Lung (tissue), 12 donors: ENCODE data around the gene CPNE6. TPM values are rescaled to one million over a fixed set of nuclear protein-coding genes. Genes with fewer than 3 reads are reported as not detected.

Source experiments
- ATAC-seq: fragments of 200-7000 bp; cut with Tn5 transposase; one replicate; pipeline ENCODE4 v1.9.1; 2020; ENCODE audit warnings: moderate number of reproducible peaks; ENCODE audit not compliant: insufficient read depth, low FRiP score
- DNase-seq, 3 donors: peaks; one replicate each; pipeline ENCODE4 v3.0.0-alpha.2; 2013 to 2017
- H3K27ac ChIP-seq, 2 donors: one replicate each; pipeline ENCODE4 v1.5.1; 2013; ENCODE audit warnings: mild to moderate bottlenecking in 2 of 2, moderate library complexity in 2 of 2, control low read depth in 1 of 2, inconsistent platforms in 1 of 2, low read depth in 1 of 2, low read length in 1 of 2
- H3K27me3 ChIP-seq, 3 donors: one replicate each; pipeline ENCODE4 v1.5.1; 2013; ENCODE audit warnings: low read length in 2 of 3; ENCODE audit not compliant: control insufficient read depth in 3 of 3, insufficient read depth in 3 of 3
- H3K36me3 ChIP-seq, 4 donors: one replicate each; pipeline ENCODE4 v1.5.1; 2013; ENCODE audit warnings: low read length in 4 of 4, mild to moderate bottlenecking in 1 of 4, moderate library complexity in 1 of 4; ENCODE audit not compliant: control insufficient read depth in 4 of 4, insufficient read depth in 4 of 4
- H3K4me1 ChIP-seq, 5 donors: one replicate each; pipeline ENCODE4 v1.5.1; 2013; ENCODE audit warnings: low read length in 5 of 5, mild to moderate bottlenecking in 2 of 5, moderate library complexity in 1 of 5; ENCODE audit not compliant: control insufficient read depth in 5 of 5, insufficient read depth in 5 of 5
- H3K4me3 ChIP-seq: one replicate; pipeline ENCODE4 v1.5.1; 2013; ENCODE audit warnings: mild to moderate bottlenecking, control low read depth, moderate library complexity
- H3K9ac ChIP-seq, 2 donors: one replicate each; pipeline ENCODE4 v1.5.1; 2013; ENCODE audit warnings: low read length in 2 of 2, control low read depth in 1 of 2; ENCODE audit not compliant: insufficient read depth in 1 of 2
- H3K9me3 ChIP-seq, 4 donors: one replicate each; pipeline ENCODE4 v1.5.1; 2013; ENCODE audit warnings: low read length in 3 of 4, mild to moderate bottlenecking in 1 of 4, moderate library complexity in 1 of 4; ENCODE audit not compliant: control insufficient read depth in 4 of 4, insufficient read depth in 3 of 4
- WGBS, 2 donors: extraction: QIAGEN DNeasy Blood & Tissue Kit; methylation state at CpG; one replicate each; pipeline ENCODE4 v1.1.7; 2013; 5-methylcytosine and 5-hydroxymethylcytosine counted together
- polyA plus RNA-seq, 2 donors: library from polyadenylated mRNA; stranded (reverse); fragments of 200-250 nt; gene quantifications; one replicate each; pipeline ENCODE4 v1.2.1, GENCODE V29; 2013
- total RNA-seq, 2 donors: library from RNA; depleted of rRNA in 1 of 2; stranded (reverse); fragments of >200 nt in 1 of 2; gene quantifications; one replicate each; pipeline ENCODE4 v1.2.1, GENCODE V29; 2014 to 2021
- TF ChIP-seq, protein P1 (sequence below): IDR thresholded peaks from 2 replicates; pipeline ENCODE4 v1.5.1; 2012; ENCODE audit warnings: mild to moderate bottlenecking; ENCODE audit errors: control extremely low read depth, extremely low read depth
- donor health status: control.
- donor health status: control.
- donor health status: Bipolar disorder and iron deficiency.
- donor health status: healthy.
- donor health status: DM: yes; HTN: yes; CAD: no.

The CPNE6 gene
- total and polyA plus RNA-seq, 4 donors: not detected

DNA sequence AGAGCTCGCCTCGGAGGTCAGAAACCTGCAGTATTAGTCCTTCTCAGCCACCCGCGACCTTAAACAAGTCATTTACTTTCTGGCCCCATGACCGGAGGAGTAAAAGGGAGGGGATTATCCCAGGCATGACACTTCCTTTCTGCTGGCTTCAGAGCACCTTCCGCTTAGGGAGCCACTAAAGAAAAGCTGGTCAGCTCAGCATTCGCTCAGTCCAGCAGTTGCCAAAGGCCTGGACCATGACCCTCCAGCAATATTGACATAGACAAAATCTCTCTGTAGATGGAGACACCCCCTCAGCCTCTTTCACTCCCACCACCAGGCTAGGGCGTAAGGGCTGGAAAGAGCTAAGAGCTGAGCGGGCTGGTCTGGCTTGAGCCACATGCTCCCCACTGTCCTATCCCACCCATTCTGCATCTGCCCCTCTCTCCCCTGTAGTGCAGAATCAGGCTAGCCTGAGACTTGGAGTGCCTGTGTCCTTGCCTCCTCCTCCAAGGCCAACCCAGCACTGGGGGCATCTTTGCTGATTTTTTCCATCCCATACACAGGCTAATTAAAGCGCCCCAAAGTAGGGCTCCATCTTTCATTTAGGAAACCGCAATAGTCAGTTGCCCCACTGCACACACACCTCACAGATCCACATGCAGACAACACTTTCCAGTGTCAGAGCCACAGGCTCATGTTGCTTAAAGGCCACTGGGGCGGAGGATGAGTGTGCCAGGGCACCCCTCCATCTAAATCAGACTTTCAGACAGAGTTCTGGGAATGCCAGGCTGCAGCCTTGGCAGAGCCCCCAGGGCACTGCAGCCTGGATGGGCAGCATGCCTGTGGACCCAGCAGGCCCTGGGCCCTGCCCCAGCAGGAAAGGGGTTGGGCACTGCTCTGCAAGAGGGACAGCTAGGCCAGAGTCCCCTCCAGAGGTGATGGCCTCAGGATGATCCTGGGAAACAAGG lies 4.0 kb upstream of the CPNE6 start:
- no peaks in the 10 kb centered on the region for H3K36me3 ChIP-seq
- DNase-seq (no peak), ATAC-seq (no peak)
- peaks cover 0 to 8% (median 0%) of the 10 kb centered on the region in 3 donors for H3K27me3 ChIP-seq
- peaks cover 0 to 2% (median 0%) of the 10 kb centered on the region in 4 donors for H3K9me3 ChIP-seq
- H3K27ac ChIP-seq: no peak overlapping the region
- H3K4me1 ChIP-seq: no peaks in the 10 kb centered on the region
- TF ChIP-seq, protein P1, sequence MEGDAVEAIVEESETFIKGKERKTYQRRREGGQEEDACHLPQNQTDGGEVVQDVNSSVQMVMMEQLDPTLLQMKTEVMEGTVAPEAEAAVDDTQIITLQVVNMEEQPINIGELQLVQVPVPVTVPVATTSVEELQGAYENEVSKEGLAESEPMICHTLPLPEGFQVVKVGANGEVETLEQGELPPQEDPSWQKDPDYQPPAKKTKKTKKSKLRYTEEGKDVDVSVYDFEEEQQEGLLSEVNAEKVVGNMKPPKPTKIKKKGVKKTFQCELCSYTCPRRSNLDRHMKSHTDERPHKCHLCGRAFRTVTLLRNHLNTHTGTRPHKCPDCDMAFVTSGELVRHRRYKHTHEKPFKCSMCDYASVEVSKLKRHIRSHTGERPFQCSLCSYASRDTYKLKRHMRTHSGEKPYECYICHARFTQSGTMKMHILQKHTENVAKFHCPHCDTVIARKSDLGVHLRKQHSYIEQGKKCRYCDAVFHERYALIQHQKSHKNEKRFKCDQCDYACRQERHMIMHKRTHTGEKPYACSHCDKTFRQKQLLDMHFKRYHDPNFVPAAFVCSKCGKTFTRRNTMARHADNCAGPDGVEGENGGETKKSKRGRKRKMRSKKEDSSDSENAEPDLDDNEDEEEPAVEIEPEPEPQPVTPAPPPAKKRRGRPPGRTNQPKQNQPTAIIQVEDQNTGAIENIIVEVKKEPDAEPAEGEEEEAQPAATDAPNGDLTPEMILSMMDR: no peak
- no peak overlapping the region for H3K9ac ChIP-seq
- WGBS, 2 donors: 93 to 95% methylated on average over 12 of the region's 12 CpGs
- H3K4me3 ChIP-seq: no peak overlapping the region

DNA sequence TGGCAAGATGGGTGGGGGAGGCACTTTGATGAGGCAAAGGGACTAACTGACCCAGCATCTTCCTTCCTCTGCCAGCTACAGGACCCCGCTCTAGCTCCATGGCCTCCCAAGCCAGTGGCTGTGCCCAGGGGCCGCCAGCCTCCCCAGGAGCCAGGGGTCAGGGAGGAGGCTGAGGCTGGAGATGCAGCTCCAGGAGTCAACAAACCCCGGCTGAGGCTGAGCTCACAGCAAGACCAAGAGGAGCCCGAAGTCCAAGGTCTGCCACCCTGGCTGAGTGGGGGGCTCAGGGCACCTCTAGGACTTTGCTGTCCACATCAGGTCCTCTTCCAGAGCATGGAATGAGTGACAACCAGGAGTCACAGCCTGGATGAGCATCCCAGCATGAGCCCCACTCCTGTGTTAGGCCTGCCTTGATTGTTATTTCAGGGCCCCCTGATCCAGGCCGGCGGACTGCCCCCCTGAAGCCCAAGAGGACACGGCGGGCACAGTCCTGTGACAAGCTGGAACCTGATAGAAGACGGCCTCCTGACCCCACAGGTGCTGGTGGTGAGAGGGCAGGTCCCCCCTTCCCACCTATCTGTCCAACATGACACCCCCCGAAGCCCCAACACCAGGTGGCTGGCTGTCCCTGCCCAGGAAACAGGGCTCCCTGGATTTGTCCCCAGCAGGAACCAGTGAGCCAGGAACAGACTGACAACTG lies 2.5 kb upstream of the CPNE6 start:
- H3K9ac ChIP-seq: no peak overlapping the region
- H3K36me3 ChIP-seq: no peaks in the 10 kb centered on the region
- no peak overlapping the region for H3K27ac ChIP-seq
- no peak overlapping the region for H3K4me3 ChIP-seq
- TF ChIP-seq, protein P1: no peak
- H3K4me1 ChIP-seq: no peaks in the 10 kb centered on the region
- DNase-seq (no peak), ATAC-seq (no peak)
- 87 to 96% methylated on average over 10 of the region's 10 CpGs for WGBS, 2 donors
- peaks cover 0 to 2% (median 0%) of the 10 kb centered on the region in 4 donors for H3K9me3 ChIP-seq
- peaks cover 0 to 8% (median 0%) of the 10 kb centered on the region in 3 donors for H3K27me3 ChIP-seq

DNA sequence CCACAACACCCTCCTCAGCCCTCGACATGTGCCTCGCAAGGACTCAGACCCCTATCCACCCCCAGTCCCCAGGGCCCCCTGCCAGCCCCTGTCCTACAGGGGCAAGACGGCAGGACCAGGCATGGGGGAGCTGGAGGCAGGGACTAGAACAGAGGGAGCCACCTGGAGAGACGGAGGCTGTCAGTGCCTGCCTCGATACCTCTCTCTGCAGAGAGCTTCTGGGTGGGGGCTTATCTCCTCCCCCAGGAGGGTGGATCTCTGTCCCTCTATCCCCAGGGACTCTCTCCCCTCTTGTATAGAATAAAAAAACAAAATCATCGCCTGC lies 2.0 kb upstream of the CPNE6 start:
- TF ChIP-seq, protein P1: no peak
- 86 to 93% methylated on average over 6 of the region's 6 CpGs for WGBS, 2 donors
- DNase-seq (no peak), ATAC-seq (no peak)
- no peak overlapping the region for H3K4me3 ChIP-seq
- H3K27me3 ChIP-seq: peaks cover 0 to 8% (median 0%) of the 10 kb centered on the region in 3 donors
- no peak overlapping the region for H3K27ac ChIP-seq
- H3K9ac ChIP-seq: no peak overlapping the region
- no peaks in the 10 kb centered on the region for H3K36me3 ChIP-seq
- peaks cover 0 to 2% (median 0%) of the 10 kb centered on the region in 4 donors for H3K9me3 ChIP-seq
- no peaks in the 10 kb centered on the region for H3K4me1 ChIP-seq
